Caco-2 (cell line): Measurements from ENCODE around the gene RASAL3. TPM values are rescaled to one million over a fixed set of nuclear protein-coding genes. Genes with fewer than 3 reads are reported as not detected.

Source experiments
- BruUV-seq: library from RNA; stranded (reverse); fragments of 400-500 nt; replicated peaks from 2 replicates; lab custom pipeline; 2021; lab: Mats Ljungman, UMichigan
- CTCF ChIA-PET: fragments of 300-600 bp; sonication (Branson Sonifier 250); formaldehyde crosslinking; loops from one replicate; lab custom pipeline; 2022; ENCODE audit warnings: antibody characterized with exemption; lab: Charles Lee
- POLR2A ChIA-PET: fragments of 300-600 bp; sonication (Branson Sonifier 250); formaldehyde crosslinking; loops from one replicate; lab custom pipeline; 2022; ENCODE audit warnings: antibody characterized with exemption; lab: Charles Lee
- DNase-seq, 2 experiments: peaks; one replicate each; pipeline versions ENCODE4 v3.0.0 to v3.0.0-alpha.2; 2020 to 2022
- H3K27me3 ChIP-seq: replicated peaks from 2 replicates; pipeline ENCODE4 v1.6.0; 2011; ENCODE audit warnings: low read length; ENCODE audit not compliant: control insufficient read depth, insufficient read depth
- H3K36me3 ChIP-seq: 2 replicates; pipeline ENCODE4 v1.5.1; 2011; ENCODE audit warnings: low read length; ENCODE audit not compliant: control insufficient read depth, insufficient read depth
- H3K4me1 ChIP-seq: fragments of 250-450 bp; sonication (Bioruptor Pico); 2 replicates; pipeline ENCODE4 v1.5.1; 2020; ENCODE audit warnings: mild to moderate bottlenecking
- H3K4me3 ChIP-seq: 2 replicates; pipeline ENCODE4 v1.5.1; 2011; ENCODE audit warnings: low read depth, mild to moderate bottlenecking, control low read depth, low read length
- H3K9me3 ChIP-seq: fragments of 250-450 bp; sonication (Bioruptor Pico); 2 replicates; pipeline ENCODE4 v1.5.1; 2020; ENCODE audit warnings: mild to moderate bottlenecking, moderate library complexity
- H3K27ac Mint-ChIP-seq: one replicate; pipeline ENCODE4 v1.8.0; 2022; ENCODE audit warnings: mixed read lengths; ENCODE audit not compliant: unreplicated experiment
- H3K27me3 Mint-ChIP-seq: one replicate; pipeline ENCODE4 v1.8.0; 2022; ENCODE audit warnings: mixed read lengths; ENCODE audit not compliant: insufficient read depth, unreplicated experiment
- H3K36me3 Mint-ChIP-seq: one replicate; pipeline ENCODE4 v1.8.0; 2022; ENCODE audit warnings: mild to moderate bottlenecking, mixed read lengths; ENCODE audit not compliant: insufficient read depth, unreplicated experiment
- H3K4me1 Mint-ChIP-seq: one replicate; pipeline ENCODE4 v1.8.0; 2022; ENCODE audit warnings: low read depth, mixed read lengths; ENCODE audit not compliant: unreplicated experiment
- H3K4me3 Mint-ChIP-seq: one replicate; pipeline ENCODE4 v1.8.0; 2022; ENCODE audit warnings: mild to moderate bottlenecking, moderate library complexity, mixed read lengths; ENCODE audit not compliant: unreplicated experiment
- H3K9me3 Mint-ChIP-seq: one replicate; pipeline ENCODE4 v1.8.0; 2022; ENCODE audit warnings: mixed read lengths; ENCODE audit not compliant: unreplicated experiment
- CTCF ChIP-seq, 2 experiments: fragments of 200-600 bp in 1 of 2; IDR thresholded peaks; 1 replicate in 1 of 2; 2 replicates in 1 of 2; pipeline versions ENCODE4 v1.5.1 to v1.8.0; 2011 to 2022; ENCODE audit warnings: antibody characterized with exemption in 1 of 2, control low read depth in 1 of 2, inconsistent platforms in 1 of 2, low read depth in 1 of 2, low read length in 1 of 2, mild to moderate bottlenecking in 1 of 2, moderate library complexity in 1 of 2; ENCODE audit not compliant: insufficient read depth in 1 of 2, severe bottlenecking in 1 of 2, unreplicated experiment in 1 of 2
- intact Hi-C: fragments of 100-400 bp; cut with micrococcal nuclease; formaldehyde crosslinking; loops from one replicate; pipeline ENCODE4 v1.10.0; 2022; ENCODE audit not compliant: unreplicated experiment
- total RNA-seq: library from RNA; stranded (reverse); gene quantifications from 2 replicates; pipeline ENCODE4 v1.2.3, GENCODE V29; 2022

RASAL3 gene
- total RNA-seq, 1 experiment from 2014 or later, result not detected

- Histone ChIP-seq H3K9me3 (no peaks in the 10 kb centered on the region), H3K36me3 (no peaks in the 10 kb centered on the region), H3K27me3 (no peaks in the 10 kb centered on the region), H3K4me1 (no peaks in the 10 kb centered on the region), H3K4me3 (no peak overlapping the region)
- H3K27ac Mint-ChIP-seq, result no peak overlapping the region
- CTCF ChIA-PET, result no interaction called here
- no peaks in the 10 kb centered on the region for H3K9me3 Mint-ChIP-seq
- intact Hi-C loops, result no loop called here
- no peak overlapping the region for H3K4me3 Mint-ChIP-seq
- no peaks in the 10 kb centered on the region for H3K36me3 Mint-ChIP-seq
- DNase-seq, result no peak
- BruUV-seq, result no TSS peak
- no peak for TF ChIP-seq CTCF (IDR thresholded peaks at IDR 0.05; ENCODE audit: insufficient read depth in 1 of 2, low read depth in 1 of 2, low read length in 1 of 2, severe bottlenecking in 1 of 2, unreplicated experiment in 1 of 2)
- H3K4me1 Mint-ChIP-seq, result no peaks in the 10 kb centered on the region
- POLR2A ChIA-PET, result no interaction called here
- peaks cover 2% of the 10 kb centered on the region for H3K27me3 Mint-ChIP-seq
These were observed 2.6 kb downstream of the RASAL3 start for GRCh38 chr19:15461694-15462093.

DNA sequence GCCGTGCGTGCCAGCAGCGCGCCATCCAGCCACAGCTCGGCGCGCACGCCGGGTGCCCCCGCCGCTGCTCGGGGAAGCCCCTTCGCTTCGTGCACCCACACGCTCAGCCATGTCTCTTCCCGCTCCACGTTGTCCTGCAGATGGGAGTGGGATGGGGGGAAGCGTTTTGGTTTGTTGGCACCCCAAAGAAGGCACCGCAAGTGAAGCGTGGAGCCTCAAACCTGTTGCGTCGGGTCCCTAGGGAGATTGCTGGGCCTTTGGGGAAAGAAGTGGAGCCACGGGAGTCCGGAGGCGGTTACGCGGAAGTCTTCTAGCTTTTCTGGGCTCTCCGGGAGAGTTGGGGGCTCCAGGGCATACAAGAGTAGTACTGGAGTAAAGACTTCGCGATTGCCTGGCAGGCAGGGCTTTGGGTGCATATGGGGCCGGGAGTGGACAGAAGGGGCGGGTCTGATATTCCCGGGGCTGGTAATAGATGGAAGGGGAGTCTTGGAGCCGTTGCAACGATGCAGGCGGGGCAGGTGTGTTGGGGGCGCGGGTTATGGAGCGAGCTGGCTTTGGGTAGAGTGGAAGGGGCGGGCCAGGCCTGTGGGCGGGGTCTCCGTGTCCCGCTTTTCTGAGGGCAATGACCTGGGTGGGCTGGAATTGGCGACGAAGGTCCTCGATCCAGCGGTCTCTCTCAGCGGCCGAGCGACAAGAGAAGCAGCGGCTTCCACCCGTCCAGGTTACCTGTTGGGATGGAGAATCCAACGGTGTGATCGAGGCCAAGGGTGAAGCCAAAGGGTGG, 6.5 kb downstream of the RASAL3 start:
- no peaks in the 10 kb centered on the region for H3K4me1 ChIP-seq
- no peaks in the 10 kb centered on the region for H3K9me3 ChIP-seq
- H3K4me3 ChIP-seq, result no peak overlapping the region
- ChIA-PET CTCF (no interaction called here), POLR2A (no interaction called here)
- Mint-ChIP-seq H3K27ac (no peak overlapping the region), H3K27me3 (peaks cover 2% of the 10 kb centered on the region), H3K4me1 (no peaks in the 10 kb centered on the region), H3K36me3 (no peaks in the 10 kb centered on the region), H3K4me3 (no peak overlapping the region), H3K9me3 (no peaks in the 10 kb centered on the region)
- no peaks in the 10 kb centered on the region for H3K36me3 ChIP-seq
- intact Hi-C loops, result no loop called here
- TF ChIP-seq CTCF (IDR thresholded peaks at IDR 0.05; ENCODE audit: insufficient read depth in 1 of 2, low read depth in 1 of 2, low read length in 1 of 2, severe bottlenecking in 1 of 2, unreplicated experiment in 1 of 2), result no peak
- H3K27me3 ChIP-seq, result no peaks in the 10 kb centered on the region
- DNase-seq, result no peak
- no TSS peak for BruUV-seq

- H3K27ac Mint-ChIP-seq, result no peak overlapping the region
- no TSS peak for BruUV-seq
- intact Hi-C loops, result no loop called here
These were observed 7.3 kb downstream of the RASAL3 start for GRCh38 chr19:15456871-15457700.

More at GRCh38 chr19:15456871-15457700, 7.3 kb downstream of the RASAL3 start:
- TF ChIP-seq CTCF (IDR thresholded peaks at IDR 0.05; ENCODE audit: insufficient read depth in 1 of 2, low read depth in 1 of 2, low read length in 1 of 2, severe bottlenecking in 1 of 2, unreplicated experiment in 1 of 2), result no peak
- Histone ChIP-seq H3K36me3 (no peaks in the 10 kb centered on the region), H3K9me3 (no peaks in the 10 kb centered on the region), H3K27me3 (no peaks in the 10 kb centered on the region), H3K4me3 (no peak overlapping the region), H3K4me1 (no peaks in the 10 kb centered on the region)
- Mint-ChIP-seq H3K4me3 (no peak overlapping the region), H3K4me1 (no peaks in the 10 kb centered on the region), H3K36me3 (no peaks in the 10 kb centered on the region), H3K27me3 (peaks cover 2% of the 10 kb centered on the region), H3K9me3 (no peaks in the 10 kb centered on the region)
- ChIA-PET CTCF (interaction anchor here (1.5 kb wide), 1 partner anchor 99 kb away, joined by 4 read pairs; no protein-coding TSS in a partner anchor), POLR2A (no interaction called here)
- DNase-seq, result no peak
